ENCODE measurements around the gene FCHSD1. TPM values are rescaled to one million over a fixed set of nuclear protein-coding genes. Genes with fewer than 3 reads are reported as not detected.

The FCHSD1 gene
- total RNA-seq, 1 experiment from 2014 or later: 23.1 TPM

GRCh38 chr5:141640051-141640415, 11.2 kb downstream of the FCHSD1 start:
- H3K27me3 Mint-ChIP-seq (ENCODE audit: low read depth): peaks cover 2% of the 10 kb centered on the region
- H3K9me3 Mint-ChIP-seq: no peaks in the 10 kb centered on the region; a peak in 1 of 5 replicates
- H3K27me3 ChIP-seq (ENCODE audit: insufficient read depth, low read length): no peaks in the 10 kb centered on the region
- H2BK12ac ChIP-seq (ENCODE audit: insufficient read length, low read depth, low read length): no peak overlapping the region
- H2BK5ac ChIP-seq (ENCODE audit: insufficient read length, low read length): no peak overlapping the region
- DNase-seq: no peak
- H3K27ac Mint-ChIP-seq: no peak overlapping the region
- no CpG with 5 or more reads among the region's 3 CpGs for WGBS (ENCODE audit: extremely low coverage, insufficient read length, low lambda C conversion rate)
- H3K4me2 ChIP-seq (ENCODE audit: insufficient read depth, insufficient read length, low read length): no peak overlapping the region
- no peak overlapping the region for H2AFZ ChIP-seq (ENCODE audit: low read length)
- H4K91ac ChIP-seq (ENCODE audit: insufficient read length, low read depth, low read length): no peak overlapping the region
- H3K23ac ChIP-seq (ENCODE audit: insufficient read length, low read depth, low read length): no peak overlapping the region
- peaks cover 3% of the 10 kb centered on the region for H3K79me1 ChIP-seq (ENCODE audit: insufficient read depth, low read depth, low read length, poor library complexity, severe bottlenecking)
- no peak overlapping the region for H3K56ac ChIP-seq (ENCODE audit: insufficient read length, low read depth, low read length)
- no peaks in the 10 kb centered on the region for H3K9me3 ChIP-seq (ENCODE audit: control insufficient read depth, low read depth, low read length)
- H3K79me2 ChIP-seq (ENCODE audit: insufficient read depth, low read length): peaks cover 10% of the 10 kb centered on the region; the same call in 1 of the 2 replicates
- peaks cover 17 to 27% (median 24%) of the 10 kb centered on the region in 3 experiments; a peak in 6 of 7 replicates for H3K36me3 Mint-ChIP-seq (ENCODE audit: insufficient read depth in 1 of 3, low read depth in 3 of 3)
- no peak overlapping the region for H3K4ac ChIP-seq (ENCODE audit: low read depth, low read length)
- no peak overlapping the region for H3K4me3 Mint-ChIP-seq
- TF ChIP-seq CTCF (conservative IDR thresholded peaks at IDR 0.05): no peak
- H3K18ac ChIP-seq (ENCODE audit: insufficient read length, low read depth, low read length): no peak overlapping the region
- H3K23me2 ChIP-seq (ENCODE audit: insufficient read length, low read depth, low read length, poor library complexity, severe bottlenecking): peaks cover 14% of the 10 kb centered on the region
- H3T11ph ChIP-seq (ENCODE audit: low read length): no peak overlapping the region
- H3K9ac ChIP-seq (ENCODE audit: extremely low read depth, insufficient read length, low read length): no peak overlapping the region
- H3K4me1 ChIP-seq (ENCODE audit: insufficient read depth, low read length): peaks cover 4% of the 10 kb centered on the region; the same call in 1 of the 2 replicates
- no peak overlapping the region for H2BK15ac ChIP-seq (ENCODE audit: low read depth, low read length)
- H4K5ac ChIP-seq (ENCODE audit: insufficient read length, low read depth, low read length): no peak overlapping the region
- H2AK5ac ChIP-seq (ENCODE audit: insufficient read length, low read length): no peak overlapping the region
- no peak overlapping the region for H3K14ac ChIP-seq (ENCODE audit: insufficient read depth, low read length)
- no peak overlapping the region for H4K8ac ChIP-seq (replicated peaks; ENCODE audit: insufficient read length, low read depth, low read length)
- H2BK120ac ChIP-seq (ENCODE audit: low read depth, low read length, poor library complexity, severe bottlenecking): no peak overlapping the region
- no peak overlapping the region for H2BK20ac ChIP-seq (ENCODE audit: low read depth, low read length, poor library complexity, severe bottlenecking)
- no peaks in the 10 kb centered on the region for H4K20me1 ChIP-seq (ENCODE audit: control insufficient read depth, insufficient read depth, insufficient read length)
- no peak overlapping the region for H3K27ac ChIP-seq (ENCODE audit: insufficient read length, low read depth, low read length)
- H3K4me1 Mint-ChIP-seq: peaks cover 20 to 26% of the 10 kb centered on the region in 2 experiments
